Activated T-cell treated with anti-CD3 and anti-CD28 coated beads, Interleukin-2, amount 50 U/mL, for 48 hours (primary cell): Measurements from ENCODE around the gene CABLES2.

Experiments used
- DNase-seq, 2 experiments: peaks; one replicate each; pipeline ENCODE4 v3.0.0-alpha.2; 2020

CABLES2 gene

DNA sequence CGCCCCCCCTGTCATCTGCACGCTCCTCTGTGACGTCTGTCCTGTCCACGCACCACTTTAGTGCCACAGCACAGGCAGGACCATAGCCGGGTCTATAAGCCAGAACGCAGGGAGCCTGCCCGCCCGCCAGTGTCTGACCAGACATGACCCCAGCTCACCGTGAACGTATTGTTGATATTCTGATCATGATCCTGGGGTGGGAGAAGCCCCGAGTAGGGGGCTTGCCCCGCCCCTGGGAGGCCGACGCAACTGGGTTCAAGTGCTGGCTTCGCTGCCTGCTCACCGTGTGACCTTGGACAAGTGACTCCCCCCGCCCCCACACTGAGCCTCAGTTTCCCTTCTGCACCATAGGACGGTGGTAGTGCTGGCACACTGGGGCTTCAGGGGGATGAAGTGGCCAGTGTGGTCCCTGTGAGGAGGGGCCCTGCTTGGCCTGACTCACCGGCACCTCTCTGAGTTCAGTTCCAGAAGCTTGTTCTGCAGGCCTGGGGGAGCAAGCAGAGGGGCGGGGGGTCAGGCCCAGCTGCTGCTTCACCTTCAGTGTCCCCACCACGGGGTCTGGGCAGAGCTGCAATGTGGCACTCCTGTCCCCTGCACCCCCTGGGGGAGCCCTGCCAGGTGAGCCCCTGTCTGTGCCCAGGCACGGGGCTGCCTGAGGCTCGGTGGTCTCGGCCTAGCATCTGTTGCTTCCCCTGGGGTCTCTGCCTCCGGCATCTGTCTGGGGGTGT lies 11.1 kb upstream of the CABLES2 start:
- no peak for DNase-seq

GRCh38 chr20:62416651-62417637 lies 9.9 kb upstream of the CABLES2 start:
- DNase-seq = no peak

DNA sequence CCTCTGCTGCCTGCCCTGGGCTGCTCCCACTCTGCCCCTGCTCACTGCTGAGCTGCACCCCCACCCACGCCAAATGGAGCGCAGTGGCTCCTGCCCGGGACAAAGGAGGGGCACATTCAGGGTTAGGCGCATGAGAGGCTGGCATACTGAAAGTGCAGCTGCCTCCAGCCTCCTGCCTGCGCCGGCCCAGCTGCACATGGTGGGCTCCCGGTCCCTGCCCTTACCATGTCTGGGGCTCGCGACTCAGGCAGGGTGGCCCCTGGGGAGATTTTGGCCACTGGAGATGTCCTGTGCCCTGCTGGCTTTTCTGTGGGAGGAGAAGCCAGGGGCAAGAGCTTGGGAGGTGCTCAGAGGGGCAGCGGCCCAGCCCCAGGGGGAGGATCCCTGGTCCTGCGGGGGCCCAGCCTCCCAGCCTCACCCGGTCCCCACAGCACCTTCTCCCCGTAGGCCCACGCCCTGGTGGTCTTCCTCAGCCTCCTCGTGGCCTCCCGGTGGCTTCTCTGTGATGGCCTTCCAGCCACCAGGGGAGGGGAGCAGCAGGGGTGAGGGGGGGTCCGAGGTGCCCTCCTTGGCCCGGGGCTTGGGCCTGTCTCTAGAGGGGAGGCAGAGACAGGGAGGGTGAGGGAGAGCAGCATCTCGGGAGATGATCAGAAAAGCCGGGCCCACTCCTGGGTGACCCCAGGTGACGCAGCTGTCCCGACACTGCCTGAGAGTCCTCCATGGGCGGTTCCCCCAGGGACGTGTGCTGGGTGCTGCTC lies 8.4 kb upstream of the CABLES2 start:
- no peak for DNase-seq

GRCh38 chr20:62413896-62414481 lies 6.9 kb upstream of the CABLES2 start:
- DNase-seq = no peak

DNA sequence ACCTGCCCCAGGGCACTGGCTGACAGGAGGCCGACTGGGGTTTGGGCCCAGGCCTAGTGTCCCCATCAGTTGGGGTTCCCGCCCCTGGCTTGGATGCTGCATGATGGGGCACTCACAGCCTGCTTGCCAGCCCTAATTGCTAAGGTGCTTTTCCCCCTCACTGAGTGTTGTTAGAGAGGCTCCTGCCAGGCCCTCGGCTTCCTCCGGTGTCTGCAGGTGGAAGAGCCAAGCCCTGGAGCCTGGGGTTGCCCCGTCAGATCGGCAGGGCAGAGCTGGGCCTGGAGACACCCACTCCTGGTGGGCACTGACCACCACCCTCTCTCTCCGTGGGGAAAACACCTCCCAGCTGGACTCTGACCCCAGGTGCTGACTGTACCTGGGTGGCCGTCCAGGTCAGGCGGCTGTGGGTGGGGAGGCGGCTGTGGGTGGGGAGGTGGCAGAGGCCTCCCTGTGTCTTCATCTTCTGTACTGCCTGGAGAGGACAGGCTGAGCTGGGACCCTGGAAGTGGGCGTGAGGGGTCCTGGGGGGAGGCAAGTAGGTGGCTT lies 6.0 kb upstream of the CABLES2 start:
- DNase-seq = no peak

GRCh38 chr20:62412194-62413024 lies 5.3 kb upstream of the CABLES2 start:
- DNase-seq = no peak

DNA sequence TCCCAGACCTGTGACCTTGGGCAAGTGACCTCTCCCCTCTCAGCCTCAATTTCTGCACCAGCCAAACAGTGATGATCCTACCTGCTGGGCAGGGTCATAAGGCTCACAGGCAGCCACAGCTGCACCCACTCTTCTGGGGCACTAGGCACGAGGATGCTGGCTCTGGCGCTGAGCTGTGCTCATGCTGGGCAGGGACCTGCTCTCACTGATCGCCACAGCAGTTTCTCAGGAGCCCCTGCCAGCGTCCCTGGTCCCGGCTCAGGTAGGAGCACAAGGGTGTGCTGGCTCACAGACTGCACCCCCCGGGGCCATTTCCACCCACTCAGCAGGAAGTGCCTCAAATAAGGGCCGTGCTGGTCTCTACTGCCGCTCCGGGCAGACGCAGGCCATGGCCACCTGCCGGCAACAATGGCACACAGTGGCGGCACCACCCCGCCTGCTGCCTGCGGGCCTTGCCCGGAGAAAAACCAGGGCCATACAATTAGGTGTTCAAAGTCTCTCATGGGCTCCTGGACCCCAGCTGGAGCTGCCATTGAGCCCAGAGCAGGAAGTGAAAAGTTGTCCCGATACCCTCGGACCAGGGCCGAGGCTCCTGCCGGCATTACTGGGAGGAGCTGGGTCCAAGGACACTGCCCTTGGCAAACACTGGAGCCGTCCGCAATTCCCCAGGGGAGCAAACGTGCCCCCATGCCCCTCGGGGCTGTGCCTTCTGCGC lies 4.6 kb upstream of the CABLES2 start:
- no peak for DNase-seq

- DNase-seq = no peak
Measured at GRCh38 chr20:62410746-62411478, 3.8 kb upstream of the CABLES2 start.

GRCh38 chr20:62409931-62410745 lies 3.1 kb upstream of the CABLES2 start:
- DNase-seq = peak; percentile 59 to 67

DNA sequence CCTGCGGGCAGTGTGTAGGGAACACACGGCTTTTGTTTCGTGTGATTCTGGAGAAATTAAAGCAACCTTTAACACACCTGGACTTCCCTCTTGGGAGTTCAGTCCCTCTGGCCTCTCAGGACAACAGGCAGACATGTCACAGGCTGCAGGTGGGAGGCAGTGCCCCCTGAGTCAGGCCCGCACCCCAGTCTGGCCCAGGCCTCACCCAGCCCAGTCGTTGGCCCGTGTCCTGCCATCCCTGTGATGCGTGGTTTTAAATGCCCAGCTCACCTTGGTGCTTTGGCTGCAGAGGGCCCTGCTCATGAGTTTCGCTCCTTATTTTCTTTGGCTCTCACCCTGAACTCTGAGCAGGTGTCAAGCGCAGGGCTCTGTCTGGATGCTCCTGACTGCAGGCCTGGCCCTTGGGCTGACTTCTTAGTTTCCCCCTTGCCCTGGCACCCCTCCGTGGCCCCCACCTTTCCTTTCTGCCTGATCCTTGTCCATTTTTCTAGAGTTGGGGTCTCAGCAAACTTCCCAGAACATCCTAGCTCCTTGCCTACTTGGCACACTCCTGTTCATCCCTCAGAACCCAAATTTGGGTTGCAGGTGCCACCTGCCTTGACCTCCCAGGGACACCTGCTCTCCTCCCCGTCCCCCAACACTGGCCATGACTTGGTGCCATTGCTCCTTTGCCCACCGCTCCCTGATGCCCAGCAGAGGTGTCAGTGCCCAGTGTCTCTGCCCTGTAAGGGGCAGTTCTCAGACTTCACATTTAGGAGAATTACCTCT lies 2.2 kb upstream of the CABLES2 start:
- DNase-seq = no peak

GRCh38 chr20:62408640-62409039 lies 1.6 kb upstream of the CABLES2 start:
- DNase-seq = no peak

GRCh38 chr20:62408055-62408454 lies 970 bp upstream of the CABLES2 start:
- no peak for DNase-seq

GRCh38 chr20:62406635-62407176 lies 379 bp downstream of the CABLES2 start:
- DNase-seq = no peak

GRCh38 chr20:62405981-62406513 lies 1.0 kb downstream of the CABLES2 start:
- DNase-seq = no peak

GRCh38 chr20:62405108-62405980 lies 1.7 kb downstream of the CABLES2 start:
- DNase-seq = no peak

- no peak for DNase-seq
Measured at GRCh38 chr20:62404761-62405107, 2.4 kb downstream of the CABLES2 start.

- no peak for DNase-seq
Measured at GRCh38 chr20:62404112-62404665, 2.9 kb downstream of the CABLES2 start.
